Measurements from ENCODE around the gene OXSR1.

OXSR1 gene

GRCh38 chr3:38264779-38265178, 99.4 kb downstream of the OXSR1 start:
- DNase-seq (ENCODE audit: insufficient read length, low spot score) (no peak), FAIRE-seq (no peak)
- no peak for TF ChIP-seq POLR2A (IDR thresholded peaks at IDR 0.05; ENCODE audit: low read depth, low read length)

- FAIRE-seq (no peak), DNase-seq (ENCODE audit: insufficient read length, low spot score) (no peak)
- TF ChIP-seq POLR2A (IDR thresholded peaks at IDR 0.05; ENCODE audit: low read depth, low read length), result no peak
These were observed 100.4 kb downstream of the OXSR1 start, which contains the start of gene SLC22A13 for GRCh38 chr3:38265604-38266307. Gene SLC22A13, plus strand, starts transcription at chr3:38265812. Its CDS starts 49 bp downstream, at chr3:38265861.

GRCh38 chr3:38266810-38267209, 101.5 kb downstream of the OXSR1 start:
- no peak for TF ChIP-seq POLR2A (IDR thresholded peaks at IDR 0.05; ENCODE audit: low read depth, low read length)
- DNase-seq (ENCODE audit: insufficient read length, low spot score) (no peak), FAIRE-seq (no peak)

- no peak for DNase-seq (ENCODE audit: insufficient read length, low spot score)
- FAIRE-seq, result no peak
These were observed 102.3 kb downstream of the OXSR1 start for GRCh38 chr3:38267662-38268061.

GRCh38 chr3:38268087-38268486, 102.8 kb downstream of the OXSR1 start:
- no peak for TF ChIP-seq POLR2A (IDR thresholded peaks at IDR 0.05; ENCODE audit: low read depth, low read length)
- FAIRE-seq, result no peak
- no peak for DNase-seq (ENCODE audit: insufficient read length, low spot score)

More at GRCh38 chr3:38267662-38268061, 102.3 kb downstream of the OXSR1 start:
- TF ChIP-seq POLR2A (IDR thresholded peaks at IDR 0.05; ENCODE audit: low read depth, low read length), result no peak

GRCh38 chr3:38268522-38268921, 103.2 kb downstream of the OXSR1 start:
- no peak for DNase-seq (ENCODE audit: insufficient read length, low spot score)
- FAIRE-seq, result no peak

GRCh38 chr3:38270606-38271005, 105.3 kb downstream of the OXSR1 start:
- no peak for TF ChIP-seq POLR2A (IDR thresholded peaks at IDR 0.05; ENCODE audit: low read depth, low read length)
- no peak for FAIRE-seq
- DNase-seq (ENCODE audit: insufficient read length, low spot score), result no peak

More at GRCh38 chr3:38268522-38268921, 103.2 kb downstream of the OXSR1 start:
- no peak for TF ChIP-seq POLR2A (IDR thresholded peaks at IDR 0.05; ENCODE audit: low read depth, low read length)

- FAIRE-seq (no peak), DNase-seq (ENCODE audit: insufficient read length, low spot score) (no peak)
- TF ChIP-seq POLR2A (IDR thresholded peaks at IDR 0.05; ENCODE audit: low read depth, low read length), result no peak
These were observed 106.2 kb downstream of the OXSR1 start for GRCh38 chr3:38271553-38271952.

GRCh38 chr3:38274864-38275649, 109.7 kb downstream of the OXSR1 start:
- DNase-seq (ENCODE audit: insufficient read length, low spot score) (no peak), FAIRE-seq (no peak)
- no peak for TF ChIP-seq POLR2A (IDR thresholded peaks at IDR 0.05; ENCODE audit: low read depth, low read length)

GRCh38 chr3:38275658-38276057, 110.3 kb downstream of the OXSR1 start:
- DNase-seq (ENCODE audit: insufficient read length, low spot score) (no peak), FAIRE-seq (no peak)
- TF ChIP-seq POLR2A (IDR thresholded peaks at IDR 0.05; ENCODE audit: low read depth, low read length), result no peak

- no peak for TF ChIP-seq POLR2A (IDR thresholded peaks at IDR 0.05; ENCODE audit: low read depth, low read length)
- DNase-seq (ENCODE audit: insufficient read length, low spot score) (no peak), FAIRE-seq (no peak)
These were observed 111.0 kb downstream of the OXSR1 start for GRCh38 chr3:38276081-38276916.

GRCh38 chr3:38276917-38277630, 111.7 kb downstream of the OXSR1 start:
- TF ChIP-seq POLR2A (IDR thresholded peaks at IDR 0.05; ENCODE audit: low read depth, low read length), result no peak
- DNase-seq (ENCODE audit: insufficient read length, low spot score), result no peak
- FAIRE-seq, result no peak

- no peak for FAIRE-seq
- no peak for DNase-seq (ENCODE audit: insufficient read length, low spot score)
These were observed 113.5 kb downstream of the OXSR1 start for GRCh38 chr3:38278841-38279240.

More at GRCh38 chr3:38278841-38279240, 113.5 kb downstream of the OXSR1 start:
- no peak for TF ChIP-seq POLR2A (IDR thresholded peaks at IDR 0.05; ENCODE audit: low read depth, low read length)

All from H54 (cell line).